NCI-H187 treated with DMSO at 0.1 percent for 48 hours (cell line): ENCODE measurements around the gene ACY1.

Experiments used
- DNase-seq: peaks from one replicate; lab custom pipeline; 2025; lab: John Stamatoyannopoulos, UW

ACY1 gene

GRCh38 chr3:51945926-51946705 is 37.2 kb upstream of the ACY1 start:
- no peak for DNase-seq

- DNase-seq, result no peak
Measured at GRCh38 chr3:51946796-51947195, 36.5 kb upstream of the ACY1 start.

- no peak for DNase-seq
Measured at GRCh38 chr3:51947215-51947900, 36.0 kb upstream of the ACY1 start.

DNA sequence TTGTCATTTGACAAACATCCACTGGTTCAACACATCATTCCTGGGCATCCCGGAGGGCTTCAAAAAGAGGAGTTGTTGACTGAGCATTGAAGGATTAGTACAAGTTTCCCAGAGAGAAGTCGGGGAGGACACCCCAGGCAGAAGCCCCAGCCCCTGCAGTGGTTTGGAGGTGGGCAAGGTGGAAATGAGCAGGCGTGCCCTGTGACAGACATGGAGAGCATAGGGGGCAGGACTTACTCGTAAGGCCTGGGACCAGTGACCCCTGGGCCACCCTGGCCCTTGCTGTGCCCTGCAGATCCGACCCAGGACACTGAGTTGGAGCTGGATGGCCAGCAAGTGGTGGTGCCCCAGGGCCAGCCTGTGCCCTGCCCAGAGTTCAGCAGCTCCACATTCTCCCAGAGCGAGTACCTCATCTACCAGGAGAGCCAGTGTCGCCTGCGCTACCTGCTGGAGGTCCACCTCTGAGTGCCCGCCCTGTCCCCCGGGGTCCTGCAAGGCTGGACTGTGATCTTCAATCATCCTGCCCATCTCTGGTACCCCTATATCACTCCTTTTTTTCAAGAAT is 35.2 kb upstream of the ACY1 start:
- DNase-seq, result no peak

DNA sequence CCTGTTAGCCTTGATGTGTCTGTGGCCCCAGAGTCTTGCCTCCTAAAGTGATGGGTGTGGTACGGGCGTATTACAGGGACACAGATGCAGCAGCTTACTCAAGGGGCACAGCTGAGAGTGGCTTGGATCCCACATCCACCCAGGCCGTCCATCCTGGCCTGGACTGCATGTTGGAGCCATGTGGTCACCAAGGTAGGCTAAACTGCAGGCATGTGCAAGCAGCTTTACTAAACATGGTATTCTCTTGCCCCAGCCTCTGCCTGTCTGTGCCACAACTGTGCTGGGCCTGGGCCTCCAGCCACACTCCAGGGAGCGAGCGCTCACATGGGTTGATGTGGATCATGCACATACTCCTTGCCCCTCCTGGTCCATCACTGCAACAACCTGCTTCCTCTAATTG is 34.2 kb upstream of the ACY1 start:
- DNase-seq, result no peak

DNA sequence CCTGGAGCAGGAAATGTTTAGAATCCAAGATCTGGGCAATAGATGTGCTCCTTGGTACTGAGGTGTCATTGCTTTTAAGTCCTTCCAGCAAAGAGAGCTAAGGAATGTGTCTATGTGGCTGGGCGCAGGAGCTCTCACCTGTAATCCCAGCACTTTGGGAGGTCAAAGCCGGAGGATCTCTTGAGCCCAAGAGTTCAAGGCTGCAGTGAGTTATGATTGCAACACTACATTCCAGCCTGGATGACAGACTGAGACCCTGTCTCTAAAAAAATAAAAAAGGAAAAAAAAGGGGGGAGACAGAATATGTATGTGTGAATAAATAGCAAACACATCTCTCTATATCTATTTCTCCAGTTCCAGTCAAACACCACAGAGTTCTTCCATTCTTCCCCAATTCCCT is 32.4 kb upstream of the ACY1 start:
- no peak for DNase-seq

- DNase-seq, result no peak
Measured at GRCh38 chr3:51953445-51953844, 29.9 kb upstream of the ACY1 start.

- no peak for DNase-seq
Measured at GRCh38 chr3:51954105-51954504, 29.2 kb upstream of the ACY1 start.

- no peak for DNase-seq
Measured at GRCh38 chr3:51954713-51955112, 28.6 kb upstream of the ACY1 start.

DNA sequence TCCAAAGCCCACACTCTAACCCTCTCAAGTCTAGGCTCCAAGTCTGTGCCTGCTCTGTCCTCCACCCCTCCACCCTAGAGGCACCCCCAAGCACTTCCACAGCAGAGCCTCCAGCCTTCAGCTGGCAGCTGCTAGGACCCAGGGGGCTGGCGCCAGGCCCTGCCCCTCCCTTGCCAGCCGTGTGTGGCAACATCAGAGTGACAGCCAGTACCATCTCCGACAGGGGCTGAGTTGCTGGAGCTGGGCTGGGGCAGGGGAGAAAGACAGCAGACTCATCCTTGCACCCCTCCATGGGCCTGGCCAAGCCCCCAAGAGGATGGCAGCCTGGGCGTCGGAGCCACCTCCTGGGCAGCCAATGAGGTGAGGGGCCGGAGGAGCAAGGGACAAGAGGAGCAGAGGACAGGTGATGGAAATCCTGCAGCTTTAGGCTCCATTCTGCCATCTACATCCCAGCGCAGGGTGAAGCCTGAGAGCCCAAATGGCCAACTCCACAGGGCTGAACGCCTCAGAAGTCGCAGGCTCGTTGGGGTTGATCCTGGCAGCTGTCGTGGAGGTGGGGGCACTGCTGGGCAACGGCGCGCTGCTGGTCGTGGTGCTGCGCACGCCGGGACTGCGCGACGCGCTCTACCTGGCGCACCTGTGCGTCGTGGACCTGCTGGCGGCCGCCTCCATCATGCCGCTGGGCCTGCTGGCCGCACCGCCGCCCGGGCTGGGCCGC is 28.0 kb upstream of the ACY1 start, which contains the start of gene GPR62:
TSS of gene GPR62 (plus strand) at position 207 of the 718 bp plus-strand sequence. CDS start at position 479, 272 bp downstream.
- DNase-seq, result no peak

DNA sequence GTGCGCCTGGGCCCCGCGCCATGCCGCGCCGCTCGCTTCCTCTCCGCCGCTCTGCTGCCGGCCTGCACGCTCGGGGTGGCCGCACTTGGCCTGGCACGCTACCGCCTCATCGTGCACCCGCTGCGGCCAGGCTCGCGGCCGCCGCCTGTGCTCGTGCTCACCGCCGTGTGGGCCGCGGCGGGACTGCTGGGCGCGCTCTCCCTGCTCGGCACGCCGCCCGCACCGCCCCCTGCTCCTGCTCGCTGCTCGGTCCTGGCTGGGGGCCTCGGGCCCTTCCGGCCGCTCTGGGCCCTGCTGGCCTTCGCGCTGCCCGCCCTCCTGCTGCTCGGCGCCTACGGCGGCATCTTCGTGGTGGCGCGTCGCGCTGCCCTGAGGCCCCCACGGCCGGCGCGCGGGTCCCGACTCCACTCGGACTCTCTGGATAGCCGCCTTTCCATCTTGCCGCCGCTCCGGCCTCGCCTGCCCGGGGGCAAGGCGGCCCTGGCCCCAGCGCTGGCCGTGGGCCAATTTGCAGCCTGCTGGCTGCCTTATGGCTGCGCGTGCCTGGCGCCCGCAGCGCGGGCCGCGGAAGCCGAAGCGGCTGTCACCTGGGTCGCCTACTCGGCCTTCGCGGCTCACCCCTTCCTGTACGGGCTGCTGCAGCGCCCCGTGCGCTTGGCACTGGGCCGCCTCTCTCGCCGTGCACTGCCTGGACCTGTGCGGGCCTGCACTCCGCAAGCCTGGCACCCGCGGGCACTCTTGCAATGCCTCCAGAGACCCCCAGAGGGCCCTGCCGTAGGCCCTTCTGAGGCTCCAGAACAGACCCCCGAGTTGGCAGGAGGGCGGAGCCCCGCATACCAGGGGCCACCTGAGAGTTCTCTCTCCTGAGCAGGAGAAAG is 27.2 kb upstream of the ACY1 start:
- DNase-seq, result no peak

GRCh38 chr3:51957520-51958205 is 25.7 kb upstream of the ACY1 start:
- DNase-seq, result no peak

GRCh38 chr3:51958603-51959521 is 24.5 kb upstream of the ACY1 start:
- no peak for DNase-seq

DNA sequence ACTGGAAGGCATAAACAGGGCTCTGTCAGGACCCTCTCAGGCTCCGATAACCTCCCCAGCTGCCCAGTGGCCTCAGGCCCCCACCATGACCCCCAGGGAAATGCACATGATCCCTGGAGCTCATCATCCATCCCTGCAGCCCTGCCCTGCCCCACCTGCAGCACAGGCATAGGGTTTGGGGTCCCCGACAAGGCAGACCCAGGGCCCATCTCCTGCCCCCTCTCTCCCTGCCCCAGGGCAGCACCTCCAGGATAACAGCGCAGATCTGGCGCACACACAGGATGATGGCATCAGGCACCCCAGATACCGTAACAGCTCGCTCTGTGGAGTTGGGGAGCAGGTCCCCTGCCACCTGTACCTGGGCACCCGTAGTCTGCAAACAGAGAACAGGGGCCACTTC is 23.7 kb upstream of the ACY1 start:
- no peak for DNase-seq

DNA sequence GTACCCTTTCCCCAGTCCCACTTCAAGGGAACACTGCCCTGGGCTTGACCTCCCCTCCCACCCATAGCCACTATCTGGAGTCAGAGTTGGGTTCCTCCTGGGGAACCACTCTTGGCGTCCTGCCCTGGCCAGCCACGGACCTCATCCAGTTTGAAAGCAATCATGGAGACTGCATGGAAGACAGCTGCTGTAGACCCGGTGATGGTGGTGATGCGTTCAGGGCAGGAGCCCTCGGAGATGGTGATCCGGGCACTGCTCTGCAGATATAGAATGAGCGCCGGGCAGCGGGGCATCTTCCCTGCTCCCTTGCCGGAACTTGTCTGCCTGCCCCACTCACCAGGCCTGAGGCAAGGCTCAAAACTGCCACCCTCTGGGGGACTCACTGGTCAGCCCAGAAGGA is 22.9 kb upstream of the ACY1 start:
- no peak for DNase-seq

GRCh38 chr3:51961011-51961410 is 22.3 kb upstream of the ACY1 start:
- no peak for DNase-seq

DNA sequence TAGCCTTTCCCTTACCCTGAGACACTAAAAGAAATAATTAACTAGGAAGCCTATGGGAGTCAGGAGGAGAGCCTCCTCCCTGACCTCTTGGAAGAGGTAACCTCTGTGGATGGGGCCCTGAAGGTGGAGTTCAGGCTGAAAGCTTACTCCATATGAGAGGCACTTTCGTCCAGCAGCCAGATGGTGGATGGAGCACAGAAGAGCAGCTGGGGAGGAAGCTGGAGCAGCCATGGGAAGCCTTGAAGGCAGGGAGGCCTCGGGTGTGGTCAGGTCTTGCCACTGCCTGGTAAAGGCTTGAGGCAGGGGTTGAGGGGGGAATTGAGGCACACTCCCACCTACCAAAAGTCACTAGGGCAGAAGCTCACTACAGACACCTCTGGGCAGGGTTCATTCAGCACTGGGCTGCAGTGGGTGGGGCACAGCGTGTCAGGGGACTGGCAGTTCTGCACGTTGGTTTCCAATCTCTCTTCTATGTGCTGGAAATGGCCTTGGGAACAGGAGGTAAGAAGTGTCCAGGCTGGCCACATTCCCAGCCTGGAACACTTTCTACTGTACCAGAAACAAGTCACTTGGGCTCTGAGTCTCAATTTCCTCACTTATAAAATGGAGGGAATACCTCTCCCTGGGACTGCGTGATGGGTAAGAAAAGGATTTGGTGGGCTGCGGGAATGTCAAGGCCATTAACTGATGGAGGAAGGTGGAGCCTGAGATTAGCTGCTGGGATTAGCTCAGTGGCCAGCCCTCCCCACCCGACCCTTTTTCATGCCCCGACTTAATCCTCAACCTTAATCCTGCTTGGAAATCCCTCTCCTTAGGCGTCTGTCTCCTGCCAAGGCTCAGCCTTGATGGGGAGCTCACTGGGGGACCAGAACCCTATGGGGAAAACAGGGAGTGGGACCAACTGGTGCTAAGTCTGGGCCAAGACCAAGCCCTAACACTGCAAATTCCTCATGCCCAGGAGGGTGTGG is 21.4 kb upstream of the ACY1 start:
- DNase-seq, result no peak

GRCh38 chr3:51962854-51963530 is 20.3 kb upstream of the ACY1 start:
- DNase-seq, result no peak
